ENCODE results near the gene PSMB7.

Gene PSMB7

GRCh38 chr9:124342776-124343485 lies 72.3 kb downstream of the PSMB7 start:
- no peak for TF ChIP-seq CTCF (IDR thresholded peaks at IDR 0.05)

DNA sequence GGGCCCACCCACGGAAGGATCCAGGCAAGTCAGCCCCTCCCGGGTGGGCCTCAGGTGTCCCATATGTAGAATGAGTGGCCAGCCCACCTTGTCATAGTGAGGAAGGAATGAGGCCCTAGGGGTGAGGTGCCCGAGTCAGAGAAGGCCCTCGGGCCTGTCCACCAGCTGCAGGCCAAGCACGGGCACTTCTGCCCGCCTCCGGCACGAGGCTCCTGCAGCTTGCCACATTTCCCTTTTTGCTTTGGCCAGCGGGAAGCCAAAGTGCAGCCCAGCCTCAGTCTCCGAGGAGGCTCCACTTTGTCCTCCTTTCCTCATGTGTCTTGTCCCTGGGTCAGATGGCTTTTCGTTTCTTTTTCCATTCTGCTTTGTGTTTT lies 72.9 kb downstream of the PSMB7 start:
- no peak for TF ChIP-seq CTCF (IDR thresholded peaks at IDR 0.05)

GRCh38 chr9:124341455-124342170 lies 73.6 kb downstream of the PSMB7 start:
- no peak for TF ChIP-seq CTCF (IDR thresholded peaks at IDR 0.05)

- TF ChIP-seq CTCF (IDR thresholded peaks at IDR 0.05): no peak
Measured at GRCh38 chr9:124340219-124341069, 74.8 kb downstream of the PSMB7 start.

DNA sequence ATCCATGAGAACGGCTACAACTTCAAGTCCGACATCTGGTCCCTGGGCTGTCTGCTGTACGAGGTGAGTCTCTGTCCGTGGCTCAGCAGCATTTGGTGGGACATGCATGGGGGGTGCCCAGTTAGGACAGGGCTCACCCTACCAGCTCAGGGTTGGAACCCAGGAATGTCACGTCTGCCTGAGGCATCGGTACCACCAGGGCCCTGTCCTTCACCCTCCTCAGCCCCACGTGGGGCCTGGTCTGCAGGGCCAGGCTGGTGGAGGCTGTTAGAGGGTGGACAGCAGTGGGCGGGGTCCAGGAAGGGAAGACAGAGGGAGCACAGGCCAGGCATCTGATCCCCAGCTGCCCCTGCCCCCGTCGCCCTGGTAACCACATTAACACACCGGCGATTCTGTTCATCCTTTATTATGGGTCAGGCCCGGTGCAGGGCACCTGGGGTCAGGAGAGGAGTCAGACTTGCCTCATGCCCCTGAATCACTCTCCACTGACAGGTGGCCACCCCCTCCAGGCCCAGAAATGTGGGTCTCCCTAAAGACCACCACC lies 75.6 kb downstream of the PSMB7 start:
- TF ChIP-seq CTCF (IDR thresholded peaks at IDR 0.05): no peak

DNA sequence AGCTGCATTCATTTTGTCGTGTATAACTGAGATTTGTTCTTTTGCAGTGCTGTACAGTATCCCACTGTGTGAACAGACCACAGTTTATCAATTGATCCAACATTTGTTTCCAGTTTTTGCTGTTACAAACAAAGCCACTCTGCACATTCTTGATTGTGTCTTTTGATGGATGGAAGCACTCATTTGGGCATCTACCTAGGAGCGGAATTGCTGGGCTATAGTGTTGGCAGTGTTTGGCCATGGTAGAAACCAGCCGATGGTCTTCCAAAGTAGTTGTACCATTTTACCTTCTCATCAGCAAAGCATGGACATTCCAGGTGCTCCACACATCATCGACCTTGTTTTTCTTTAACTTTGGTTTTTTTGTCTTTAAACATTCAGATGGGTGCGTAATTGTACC lies 77.7 kb downstream of the PSMB7 start:
- TF ChIP-seq CTCF (IDR thresholded peaks at IDR 0.05): no peak

GRCh38 chr9:124335320-124335707 lies 79.9 kb downstream of the PSMB7 start:
- TF ChIP-seq CTCF (IDR thresholded peaks at IDR 0.05): no peak

Data from LNCAP (cell line).